Mucosa of descending colon (tissue), 3 donors: ENCODE data around the gene BLID. TPM values are rescaled to one million over a fixed set of nuclear protein-coding genes. Genes with fewer than 3 reads are reported as not detected.

Experiments used
- ATAC-seq: fragments of 200-7000 bp; cut with Tn5 transposase; one replicate; pipeline ENCODE4 v1.9.1; 2020; ENCODE audit warnings: mild to moderate bottlenecking, moderate library complexity
- DNase-seq, 3 donors: peaks; one replicate each; pipeline ENCODE4 v3.0.0-alpha.2; 2020
- H3K36me3 ChIP-seq: fragments of 200-600 bp; one replicate; pipeline ENCODE4 v1.8.0; 2021; ENCODE audit warnings: low read depth, mild to moderate bottlenecking
- H3K4me1 ChIP-seq: fragments of 200-600 bp; one replicate; pipeline ENCODE4 v1.8.0; 2021; ENCODE audit warnings: low read depth, mild to moderate bottlenecking
- H3K4me3 ChIP-seq: fragments of 200-600 bp; one replicate; pipeline ENCODE4 v1.8.0; 2021; ENCODE audit warnings: mild to moderate bottlenecking
- H3K9me3 ChIP-seq: fragments of 200-600 bp; one replicate; pipeline ENCODE4 v1.8.0; 2021; ENCODE audit warnings: mild to moderate bottlenecking
- intact Hi-C, 2 donors: fragments of 100-400 bp; cut with DNase I in 1 of 2; cut with micrococcal nuclease in 1 of 2; formaldehyde crosslinking; loops; one replicate each; pipeline versions ENCODE4 v1.11.0 to v1.11.1; 2022; cut with DNase I, micrococcal nuclease
- total RNA-seq, 3 donors: library from RNA; stranded (reverse); fragmentation: NEBNext Ultra II Directional in 2 of 3; extraction: Animal tissue kit (Norgen Biotek cat#: 25700) in 2 of 3; gene quantifications; one replicate each; pipeline versions ENCODE4 v1.2.1 to v1.2.4, GENCODE V29; 2021 to 2023
- TF ChIP-seq, protein P1 (sequence below): fragments of 200-600 bp; IDR thresholded peaks from one replicate; pipeline ENCODE4 v1.8.0; 2022; ENCODE audit warnings: antibody characterized with exemption, mild to moderate bottlenecking
- donor health status: DM: no; HTN: no; CAD: no; lungs with moderate emphysema.
- donor health status: DM: no; HTN: no; CAD: no.
- donor health status: DM: no; HTN: yes; CAD: no.

BLID gene
- total RNA-seq, 3 donors from 2014 or later = 0.73 TPM; not detected in 2

DNA sequence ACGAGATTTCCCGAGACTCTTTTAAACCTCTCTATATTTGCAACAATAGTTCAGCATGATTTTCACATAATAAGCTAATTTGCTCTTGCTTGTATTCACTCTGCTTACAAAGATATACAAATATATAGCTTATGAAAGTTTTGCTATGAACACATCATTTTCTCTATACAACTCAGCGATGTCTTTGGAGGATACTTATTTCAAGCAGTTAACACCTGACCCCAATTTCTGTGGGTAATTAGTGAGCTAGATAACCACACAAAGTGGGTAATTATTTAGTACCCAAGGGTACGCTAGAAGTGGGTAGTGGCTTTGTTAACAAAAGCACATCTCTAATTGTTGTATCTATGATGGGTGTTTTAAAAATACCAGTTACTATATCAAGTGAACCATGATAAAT is 12.3 kb downstream of the BLID start:
- H3K4me1 ChIP-seq = no peaks in the 10 kb centered on the region
- no peak overlapping the region for H3K4me3 ChIP-seq
- no peaks in the 10 kb centered on the region for H3K9me3 ChIP-seq
- DNase-seq (no peak), ATAC-seq (no peak)
- intact Hi-C loops = loop anchor here (5.0 to 10.0 kb wide), 2 partner anchors 101 to 446 kb away; no protein-coding TSS in a partner anchor
- H3K36me3 ChIP-seq = no peaks in the 10 kb centered on the region
- TF ChIP-seq, protein P1, sequence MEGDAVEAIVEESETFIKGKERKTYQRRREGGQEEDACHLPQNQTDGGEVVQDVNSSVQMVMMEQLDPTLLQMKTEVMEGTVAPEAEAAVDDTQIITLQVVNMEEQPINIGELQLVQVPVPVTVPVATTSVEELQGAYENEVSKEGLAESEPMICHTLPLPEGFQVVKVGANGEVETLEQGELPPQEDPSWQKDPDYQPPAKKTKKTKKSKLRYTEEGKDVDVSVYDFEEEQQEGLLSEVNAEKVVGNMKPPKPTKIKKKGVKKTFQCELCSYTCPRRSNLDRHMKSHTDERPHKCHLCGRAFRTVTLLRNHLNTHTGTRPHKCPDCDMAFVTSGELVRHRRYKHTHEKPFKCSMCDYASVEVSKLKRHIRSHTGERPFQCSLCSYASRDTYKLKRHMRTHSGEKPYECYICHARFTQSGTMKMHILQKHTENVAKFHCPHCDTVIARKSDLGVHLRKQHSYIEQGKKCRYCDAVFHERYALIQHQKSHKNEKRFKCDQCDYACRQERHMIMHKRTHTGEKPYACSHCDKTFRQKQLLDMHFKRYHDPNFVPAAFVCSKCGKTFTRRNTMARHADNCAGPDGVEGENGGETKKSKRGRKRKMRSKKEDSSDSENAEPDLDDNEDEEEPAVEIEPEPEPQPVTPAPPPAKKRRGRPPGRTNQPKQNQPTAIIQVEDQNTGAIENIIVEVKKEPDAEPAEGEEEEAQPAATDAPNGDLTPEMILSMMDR = no peak

DNA sequence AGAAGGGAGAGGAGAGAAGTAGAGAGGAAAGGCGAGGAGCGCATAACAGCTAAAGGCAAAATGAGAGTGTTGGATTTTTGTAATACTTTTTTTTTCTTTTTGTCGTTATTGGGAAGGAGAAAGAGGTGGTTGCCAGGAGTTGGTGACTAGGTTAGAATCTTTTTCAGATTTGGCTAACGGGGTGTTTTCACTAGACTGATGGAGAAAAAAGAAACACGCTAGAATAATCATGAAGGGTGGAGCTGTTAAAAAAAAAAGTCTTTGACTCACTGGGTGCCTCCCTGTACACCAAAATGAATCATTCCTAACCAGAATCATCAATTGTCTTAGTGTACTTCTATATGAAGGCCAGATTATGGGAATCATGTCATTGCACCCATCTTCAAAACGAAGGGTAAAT is 12.7 kb downstream of the BLID start:
- TF ChIP-seq, protein P1 = no peak

DNA sequence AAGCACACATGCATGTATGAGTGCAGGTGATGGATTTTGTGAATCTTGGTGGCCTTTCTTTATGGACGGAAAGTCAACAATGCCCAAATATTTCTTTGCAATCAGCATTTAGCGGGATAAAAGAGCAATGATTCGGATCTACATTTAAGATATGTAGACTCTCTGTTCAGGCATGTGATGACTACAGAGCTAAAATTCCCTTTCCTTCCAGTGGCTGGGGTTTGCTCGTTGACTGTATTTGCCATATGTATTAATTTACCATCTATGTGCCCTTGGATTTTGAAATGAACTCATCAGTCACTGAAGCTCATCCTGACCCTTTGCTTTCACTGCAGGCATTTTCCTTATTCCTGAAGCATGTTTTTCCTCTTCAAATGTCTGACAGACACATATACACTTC is 13.6 kb downstream of the BLID start:
- H3K4me3 ChIP-seq = no peak overlapping the region
- intact Hi-C loops = loop anchor here (5.0 to 10.0 kb wide), 2 partner anchors 102 to 445 kb away; no protein-coding TSS in a partner anchor
- TF ChIP-seq, protein P1 = no peak
- no peaks in the 10 kb centered on the region for H3K4me1 ChIP-seq
- DNase-seq (no peak), ATAC-seq (no peak)
- no peaks in the 10 kb centered on the region for H3K36me3 ChIP-seq
- H3K9me3 ChIP-seq = no peaks in the 10 kb centered on the region

More for the DNA sequence above, 12.7 kb downstream of the BLID start:
- DNase-seq (no peak), ATAC-seq (no peak)
- Histone ChIP-seq H3K36me3 (no peaks in the 10 kb centered on the region), H3K4me1 (no peaks in the 10 kb centered on the region), H3K4me3 (no peak overlapping the region), H3K9me3 (no peaks in the 10 kb centered on the region)
- intact Hi-C loops = loop anchor here (5.0 to 10.0 kb wide), 2 partner anchors 101 to 446 kb away; no protein-coding TSS in a partner anchor

DNA sequence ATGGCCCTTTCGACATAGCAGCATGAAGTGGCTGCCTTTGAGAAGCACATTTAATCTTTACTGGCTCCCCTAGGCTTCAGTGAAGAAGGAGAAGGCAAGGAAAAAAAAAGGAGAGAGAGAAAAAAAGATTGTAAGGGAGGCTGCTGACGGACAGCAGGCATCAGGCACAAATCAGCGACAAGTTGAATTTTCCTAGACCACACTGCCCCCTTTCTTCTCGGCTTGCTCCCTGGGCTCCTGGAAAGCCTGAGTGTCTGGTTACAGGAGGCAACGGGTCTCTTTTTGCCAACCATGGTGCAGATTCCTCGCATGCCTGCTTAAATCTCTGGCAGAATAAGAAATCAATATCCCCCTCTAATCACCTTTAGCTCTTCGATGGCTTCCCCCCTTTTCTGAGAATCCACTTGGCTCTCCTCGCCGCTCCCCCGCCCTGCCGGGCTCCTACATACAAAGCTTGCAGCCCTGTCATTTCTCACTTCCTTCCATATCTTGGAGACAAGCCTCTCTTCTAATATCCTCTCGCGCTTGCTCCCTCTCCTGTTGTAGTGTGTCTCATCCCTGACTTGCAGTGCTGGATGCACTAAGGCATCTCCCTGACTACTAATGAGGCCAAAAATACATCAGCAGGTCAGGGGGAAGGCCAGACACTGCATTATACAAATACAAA is 14.3 kb downstream of the BLID start:
- TF ChIP-seq, protein P1 = no peak
- ATAC-seq (peak; percentile 47), DNase-seq (peak; percentile 25 to 39 (median 31))
- H3K36me3 ChIP-seq = no peaks in the 10 kb centered on the region
- intact Hi-C loops = loop anchor here (5.0 to 10.0 kb wide), 2 partner anchors 103 to 444 kb away; no protein-coding TSS in a partner anchor
- no peak overlapping the region for H3K4me3 ChIP-seq
- H3K9me3 ChIP-seq = no peaks in the 10 kb centered on the region
- no peaks in the 10 kb centered on the region for H3K4me1 ChIP-seq

DNA sequence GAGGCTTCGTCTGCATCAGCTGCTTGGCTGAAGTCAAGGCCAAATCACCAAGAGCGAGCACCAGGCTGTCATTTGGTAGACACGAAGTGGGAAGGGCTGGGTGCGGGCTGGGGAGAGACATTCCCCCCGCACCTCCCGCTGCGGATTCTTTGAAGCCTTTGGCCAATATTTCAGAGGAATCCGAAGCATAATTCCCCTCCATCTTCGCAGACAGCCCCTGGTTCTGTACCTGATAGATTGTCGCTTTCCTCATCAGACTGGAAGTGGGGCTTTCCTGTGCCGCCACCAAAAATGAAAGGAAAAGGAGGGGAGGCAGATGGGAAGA is 15.3 kb downstream of the BLID start:
- no peak overlapping the region for H3K4me3 ChIP-seq
- no peaks in the 10 kb centered on the region for H3K4me1 ChIP-seq
- intact Hi-C loops = loop anchor here (5.0 to 10.0 kb wide), 2 partner anchors 104 to 443 kb away; no protein-coding TSS in a partner anchor
- H3K9me3 ChIP-seq = no peaks in the 10 kb centered on the region
- no peaks in the 10 kb centered on the region for H3K36me3 ChIP-seq
- ATAC-seq (no peak), DNase-seq (peak; percentile 9 to 29 (median 21))
- TF ChIP-seq, protein P1 = no peak
